HUES6 (cell line): ENCODE results near the gene FGG.

Experiments
- H3K27ac ChIP-seq: 2 replicates; pipeline ENCODE4 v1.7.0; 2013; ENCODE audit warnings: low read depth, mild to moderate bottlenecking, low read length, inconsistent platforms
- H3K27me3 ChIP-seq: 2 replicates; pipeline ENCODE4 v1.6.1; 2013; ENCODE audit warnings: low read length; ENCODE audit not compliant: control insufficient read depth, insufficient read depth
- H3K36me3 ChIP-seq: 2 replicates; pipeline ENCODE4 v1.6.1; 2013; ENCODE audit warnings: low read length; ENCODE audit not compliant: control insufficient read depth, insufficient read depth
- H3K4me1 ChIP-seq: 2 replicates; pipeline ENCODE4 v1.6.1; 2013; ENCODE audit warnings: low read length; ENCODE audit not compliant: control insufficient read depth, insufficient read depth
- H3K4me3 ChIP-seq: 2 replicates; pipeline ENCODE4 v1.5.1; 2013; ENCODE audit warnings: low read depth, low read length
- H3K9ac ChIP-seq: one replicate; pipeline ENCODE4 v1.6.1; 2013; ENCODE audit warnings: mild to moderate bottlenecking, low read length
- H3K9me3 ChIP-seq: 2 replicates; pipeline ENCODE4 v1.6.1; 2013; ENCODE audit warnings: low read depth, low read length; ENCODE audit not compliant: control insufficient read depth, insufficient read depth

Gene FGG

DNA sequence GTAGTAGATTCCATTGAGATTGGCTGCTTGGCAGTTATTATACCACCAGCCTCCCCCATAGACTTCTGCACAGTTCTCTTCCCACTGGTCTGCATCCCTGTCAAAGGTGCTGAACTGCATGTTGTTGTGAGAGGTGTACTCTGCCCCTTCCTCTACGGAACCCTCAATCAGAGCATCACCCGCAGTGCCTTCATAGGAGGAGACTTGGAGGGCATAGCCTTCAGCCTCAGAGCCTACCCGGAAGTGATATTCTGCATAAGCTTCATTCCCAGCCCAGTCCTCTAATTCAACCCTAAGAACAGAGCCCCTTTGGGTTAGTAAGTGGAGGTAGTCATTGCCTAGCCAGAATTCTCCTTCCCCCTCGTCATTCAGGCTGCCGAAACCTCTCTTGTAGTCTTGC lies 28.2 kb downstream of the FGG start:
- no peaks in the 10 kb centered on the region for H3K9me3 ChIP-seq
- H3K9ac ChIP-seq = no peak overlapping the region

DNA sequence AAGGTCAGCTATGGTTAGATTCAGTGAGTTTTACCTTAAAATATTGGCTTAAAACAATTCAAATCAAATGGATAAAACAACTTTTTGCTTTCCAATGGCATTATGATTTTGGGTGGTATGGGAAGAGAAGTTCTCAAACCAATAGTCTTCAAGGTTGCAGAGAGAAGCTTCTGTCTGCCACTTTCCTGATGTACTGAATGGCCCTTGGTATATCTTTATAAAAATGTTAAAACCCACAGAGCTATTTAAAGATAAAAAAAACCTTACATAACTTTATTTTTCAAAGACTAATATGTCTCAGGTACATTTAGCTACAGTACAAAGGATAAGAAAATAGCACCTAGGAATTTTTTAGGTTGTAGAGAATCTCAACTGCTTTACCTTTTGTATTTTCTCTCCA lies 28.8 kb downstream of the FGG start:
- no peaks in the 10 kb centered on the region for H3K9me3 ChIP-seq
- H3K27ac ChIP-seq = no peak overlapping the region
- H3K4me1 ChIP-seq = no peaks in the 10 kb centered on the region
- no peak overlapping the region for H3K4me3 ChIP-seq
- H3K36me3 ChIP-seq = no peaks in the 10 kb centered on the region
- H3K27me3 ChIP-seq = no peaks in the 10 kb centered on the region
- H3K9ac ChIP-seq = no peak overlapping the region

More for the DNA sequence above, 28.2 kb downstream of the FGG start:
- no peak overlapping the region for H3K4me3 ChIP-seq
- no peaks in the 10 kb centered on the region for H3K36me3 ChIP-seq
- no peaks in the 10 kb centered on the region for H3K27me3 ChIP-seq
- no peak overlapping the region for H3K27ac ChIP-seq
- peaks cover under 1% of the 10 kb centered on the region; the same call in 1 of the 2 replicates for H3K4me1 ChIP-seq

DNA sequence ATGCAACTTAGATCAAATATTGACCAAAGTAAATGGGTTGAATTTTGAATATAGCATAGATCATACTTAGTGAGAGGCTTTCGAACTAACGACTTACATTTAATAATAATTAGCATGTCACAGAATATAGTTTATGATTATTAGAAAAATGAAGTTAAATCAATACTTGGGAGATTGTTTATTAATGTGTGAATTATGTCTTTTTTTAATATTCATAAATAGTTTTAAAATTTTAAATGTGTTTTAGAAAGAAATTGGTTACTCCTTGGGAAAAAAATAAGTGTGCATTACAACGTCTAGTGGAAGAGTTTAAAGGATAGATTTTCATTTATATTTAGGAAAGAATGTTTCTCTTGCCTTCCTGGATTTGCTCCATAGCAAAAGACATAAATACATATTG lies 29.2 kb downstream of the FGG start:
- Histone ChIP-seq H3K4me3 (no peak overlapping the region), H3K4me1 (no peaks in the 10 kb centered on the region), H3K27me3 (no peaks in the 10 kb centered on the region), H3K9me3 (no peaks in the 10 kb centered on the region), H3K9ac (no peak overlapping the region), H3K27ac (no peak overlapping the region), H3K36me3 (no peaks in the 10 kb centered on the region)

DNA sequence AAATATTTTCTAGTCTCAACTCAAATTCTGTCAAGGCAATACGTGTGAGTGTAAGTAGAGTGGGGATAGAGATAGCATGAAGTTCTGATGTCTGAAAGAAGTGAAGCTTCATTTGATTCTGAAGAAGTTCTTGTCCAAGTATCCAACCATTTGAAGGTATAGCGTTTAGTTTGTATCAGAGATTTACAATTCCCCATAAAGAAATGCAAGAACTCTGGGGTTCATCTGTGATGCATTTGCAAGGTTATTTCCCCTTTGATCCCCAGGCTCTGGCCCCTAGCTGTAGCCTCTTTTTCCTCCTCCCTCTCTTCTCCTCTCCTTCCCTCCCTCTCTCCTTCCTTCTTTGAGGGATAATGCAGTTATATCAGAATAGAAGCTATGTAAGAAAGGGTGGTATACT lies 29.7 kb downstream of the FGG start:
- Histone ChIP-seq H3K27ac (no peak overlapping the region), H3K27me3 (no peaks in the 10 kb centered on the region), H3K4me1 (no peaks in the 10 kb centered on the region), H3K4me3 (no peak overlapping the region), H3K9me3 (no peaks in the 10 kb centered on the region), H3K36me3 (no peaks in the 10 kb centered on the region), H3K9ac (no peak overlapping the region)

DNA sequence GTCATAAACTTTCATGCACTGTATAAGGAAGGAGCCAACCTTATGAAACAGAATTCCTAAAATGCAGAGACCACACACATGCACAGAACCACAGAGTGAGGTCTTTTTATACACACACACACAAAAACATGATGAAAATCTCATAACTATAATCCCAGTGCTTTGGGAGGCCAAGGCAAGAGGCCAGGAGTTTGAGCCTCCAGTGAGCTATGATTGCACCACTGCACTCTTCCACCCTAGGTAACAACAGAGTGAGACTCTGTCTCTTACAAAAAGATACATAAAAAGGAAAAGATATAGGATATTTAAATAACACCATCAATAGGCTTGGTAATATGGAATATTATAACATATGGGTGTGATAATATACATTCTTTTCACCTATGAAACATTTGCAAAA lies 32.5 kb downstream of the FGG start:
- Histone ChIP-seq H3K27ac (no peak overlapping the region), H3K9ac (no peak overlapping the region), H3K4me3 (no peak overlapping the region), H3K9me3 (no peaks in the 10 kb centered on the region), H3K27me3 (no peaks in the 10 kb centered on the region), H3K36me3 (no peaks in the 10 kb centered on the region), H3K4me1 (no peaks in the 10 kb centered on the region)

DNA sequence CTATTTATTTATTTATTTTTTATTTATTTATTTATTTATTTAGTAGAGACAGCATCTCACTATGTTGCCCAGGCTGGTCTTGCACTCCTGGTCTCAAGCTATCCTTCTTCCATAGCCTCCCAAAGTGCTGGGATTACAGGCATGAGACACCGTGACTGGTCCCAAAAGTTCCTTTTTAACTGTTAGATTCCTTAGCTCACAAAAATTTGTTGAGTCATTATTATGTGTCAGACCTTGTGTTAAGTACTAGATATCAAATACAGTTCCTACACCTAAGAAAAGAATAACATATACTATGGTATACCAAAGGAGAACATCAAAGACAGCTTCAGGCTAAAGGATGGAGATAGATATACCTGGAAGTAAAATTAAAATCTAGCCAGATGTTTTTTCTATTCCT lies 33.5 kb downstream of the FGG start:
- Histone ChIP-seq H3K4me3 (no peak overlapping the region), H3K4me1 (no peaks in the 10 kb centered on the region), H3K36me3 (no peaks in the 10 kb centered on the region), H3K9ac (no peak overlapping the region), H3K27me3 (no peaks in the 10 kb centered on the region), H3K27ac (no peak overlapping the region), H3K9me3 (no peaks in the 10 kb centered on the region)

DNA sequence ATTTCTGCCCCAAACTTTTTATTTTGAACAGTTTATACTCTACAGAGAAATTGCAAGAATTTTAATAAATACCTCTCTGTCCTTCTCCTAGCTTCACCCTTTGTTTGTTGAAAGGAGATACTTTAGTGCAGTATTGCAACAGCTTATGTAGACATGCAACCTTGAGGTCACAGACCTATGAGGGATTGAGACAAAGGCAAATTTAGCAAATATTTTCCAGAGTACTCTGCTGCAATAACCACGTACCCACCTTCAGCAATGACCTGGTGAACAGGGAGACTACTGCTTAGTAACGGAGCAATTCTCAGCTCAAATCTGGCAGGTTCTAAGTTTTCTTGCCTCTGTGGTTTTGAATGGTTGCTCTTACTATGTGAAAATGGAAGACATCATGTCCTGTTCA lies 35.1 kb downstream of the FGG start:
- no peaks in the 10 kb centered on the region for H3K9me3 ChIP-seq
- H3K36me3 ChIP-seq = no peaks in the 10 kb centered on the region
- no peak overlapping the region for H3K27ac ChIP-seq
- H3K27me3 ChIP-seq = no peaks in the 10 kb centered on the region
- H3K4me1 ChIP-seq = no peaks in the 10 kb centered on the region
- no peak overlapping the region for H3K9ac ChIP-seq
- no peak overlapping the region for H3K4me3 ChIP-seq

DNA sequence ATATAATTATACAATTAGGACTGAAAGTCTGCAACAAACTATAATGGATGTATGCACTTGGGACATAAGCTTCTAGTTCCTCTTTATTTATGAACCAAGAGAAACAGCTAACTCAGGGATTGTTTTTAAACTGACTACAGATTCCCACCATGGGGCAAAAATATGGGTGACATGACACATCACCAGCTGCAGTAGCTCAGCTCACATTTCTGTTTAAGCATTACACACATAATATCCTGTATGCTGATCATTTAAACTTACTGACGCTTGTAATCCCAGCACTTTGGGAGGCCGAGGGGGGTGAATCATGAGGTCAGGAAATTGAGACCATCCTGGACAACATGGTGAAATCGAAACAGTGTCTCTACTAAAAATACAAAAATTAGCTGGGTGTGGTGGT lies 38.1 kb downstream of the FGG start:
- Histone ChIP-seq H3K36me3 (no peaks in the 10 kb centered on the region), H3K9me3 (no peaks in the 10 kb centered on the region), H3K4me3 (no peak overlapping the region), H3K27me3 (no peaks in the 10 kb centered on the region), H3K4me1 (no peaks in the 10 kb centered on the region), H3K27ac (no peak overlapping the region), H3K9ac (no peak overlapping the region)

DNA sequence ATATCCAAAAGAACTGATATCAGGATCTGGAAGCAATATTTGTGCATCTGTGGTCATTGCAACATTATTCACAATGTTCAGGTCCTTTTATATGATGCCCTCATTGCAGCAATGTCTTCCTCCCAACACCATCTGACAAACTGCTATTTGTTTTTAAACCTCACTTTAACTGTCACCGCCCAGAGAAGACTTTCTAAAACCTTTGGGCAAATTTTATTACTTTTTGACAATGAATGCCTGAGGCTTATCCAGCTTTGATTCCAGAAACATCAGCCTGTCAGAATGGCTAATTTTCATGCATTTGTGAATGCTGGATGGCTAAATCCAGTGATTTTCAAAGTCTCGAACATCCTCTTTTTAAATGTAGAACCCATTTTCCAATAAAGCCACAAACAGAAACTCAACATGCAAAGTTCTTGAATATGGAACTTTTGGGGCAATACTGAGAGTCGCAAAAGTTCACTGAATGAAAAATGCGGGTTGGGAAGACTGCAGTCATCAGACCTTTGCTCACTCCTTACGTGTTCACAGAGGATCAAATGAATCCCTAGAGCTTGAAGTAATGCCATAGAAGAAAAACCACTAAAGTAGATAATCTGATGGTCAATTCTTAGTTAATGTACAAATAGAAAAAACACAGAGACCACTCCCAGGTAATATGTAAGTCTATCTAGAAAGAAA lies 39.1 kb downstream of the FGG start:
- H3K4me3 ChIP-seq = no peak overlapping the region
- H3K4me1 ChIP-seq = no peaks in the 10 kb centered on the region
- no peak overlapping the region for H3K9ac ChIP-seq
- H3K27me3 ChIP-seq = no peaks in the 10 kb centered on the region
- no peak overlapping the region for H3K27ac ChIP-seq
- H3K9me3 ChIP-seq = no peaks in the 10 kb centered on the region
- H3K36me3 ChIP-seq = no peaks in the 10 kb centered on the region

DNA sequence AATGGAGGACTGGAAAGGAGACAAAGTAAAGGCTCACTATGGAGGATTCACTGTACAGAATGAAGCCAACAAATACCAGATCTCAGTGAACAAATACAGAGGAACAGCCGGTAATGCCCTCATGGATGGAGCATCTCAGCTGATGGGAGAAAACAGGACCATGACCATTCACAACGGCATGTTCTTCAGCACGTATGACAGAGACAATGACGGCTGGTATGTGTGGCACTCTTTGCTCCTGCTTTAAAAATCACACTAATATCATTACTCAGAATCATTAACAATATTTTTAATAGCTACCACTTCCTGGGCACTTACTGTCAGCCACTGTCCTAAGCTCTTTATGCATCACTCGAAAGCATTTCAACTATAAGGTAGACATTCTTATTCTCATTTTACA lies 42.9 kb downstream of the FGG start:
- Histone ChIP-seq H3K4me3 (no peak overlapping the region), H3K36me3 (no peaks in the 10 kb centered on the region), H3K27me3 (no peaks in the 10 kb centered on the region), H3K9ac (no peak overlapping the region), H3K4me1 (no peaks in the 10 kb centered on the region), H3K27ac (no peak overlapping the region), H3K9me3 (no peaks in the 10 kb centered on the region)

DNA sequence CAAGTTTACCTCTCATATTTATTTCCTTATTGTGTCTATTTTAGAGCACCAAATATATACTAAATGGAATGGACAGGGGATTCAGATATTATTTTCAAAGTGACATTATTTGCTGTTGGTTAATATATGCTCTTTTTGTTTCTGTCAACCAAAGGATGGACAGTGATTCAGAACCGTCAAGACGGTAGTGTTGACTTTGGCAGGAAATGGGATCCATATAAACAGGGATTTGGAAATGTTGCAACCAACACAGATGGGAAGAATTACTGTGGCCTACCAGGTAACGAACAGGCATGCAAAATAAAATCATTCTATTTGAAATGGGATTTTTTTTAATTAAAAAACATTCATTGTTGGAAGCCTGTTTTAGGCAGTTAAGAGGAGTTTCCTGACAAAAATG lies 43.4 kb downstream of the FGG start:
- Histone ChIP-seq H3K27ac (no peak overlapping the region), H3K4me3 (no peak overlapping the region), H3K27me3 (no peaks in the 10 kb centered on the region), H3K36me3 (no peaks in the 10 kb centered on the region), H3K9me3 (no peaks in the 10 kb centered on the region), H3K9ac (no peak overlapping the region), H3K4me1 (no peaks in the 10 kb centered on the region)
